Gastrocnemius medialis (tissue), 4 donors: ENCODE data around the gene IER5. TPM values are rescaled to one million over a fixed set of nuclear protein-coding genes. Genes with fewer than 3 reads are reported as not detected.

Experiments used
- ATAC-seq, 2 donors: fragments of 150-250 bp; one replicate each; pipeline ENCODE4 v1.9.1; 2016
- DNase-seq, 2 donors: peaks; one replicate each; pipeline ENCODE4 v3.0.0-alpha.2; 2019
- H3K27ac ChIP-seq, 4 donors: fragments of 200-600 bp; sonication (generic); 1 replicate in 1 of 4; 2 replicates in 3 of 4; pipeline ENCODE4 v1.5.1; 2016 to 2018; ENCODE audit warnings: mild to moderate bottlenecking in 2 of 4, moderate library complexity in 1 of 4
- H3K27me3 ChIP-seq, 3 donors: fragments of 200-600 bp; sonication (generic) in 2 of 3; 1 replicate in 1 of 3; 2 replicates in 2 of 3; pipeline versions ENCODE4 v1.5.1 to v1.6.0; 2016 to 2019; ENCODE audit warnings: mild to moderate bottlenecking in 1 of 3, moderate library complexity in 1 of 3
- H3K36me3 ChIP-seq, 2 donors: fragments of 200-600 bp; sonication (generic) in 1 of 2; one replicate each; pipeline ENCODE4 v1.5.1; 2017 to 2018
- H3K4me1 ChIP-seq, 2 donors: fragments of 200-600 bp; sonication (generic) in 1 of 2; one replicate each; pipeline ENCODE4 v1.5.1; 2016 to 2017; ENCODE audit warnings: mild to moderate bottlenecking in 2 of 2
- H3K4me3 ChIP-seq, 4 donors: fragments of 200-600 bp; sonication (generic) in 3 of 4; 1 replicate in 1 of 4; 2 replicates in 3 of 4; pipeline ENCODE4 v1.5.1; 2016 to 2019; ENCODE audit warnings: mild to moderate bottlenecking in 2 of 4
- H3K9me3 ChIP-seq, 3 donors: fragments of 200-600 bp; sonication (generic) in 2 of 3; 1 replicate in 1 of 3; 2 replicates in 2 of 3; pipeline ENCODE4 v1.5.1; 2016 to 2019
- CTCF ChIP-seq, 5 experiments: fragments of 450-650 bp in 3 of 5; fragments of 200-600 bp in 2 of 5; sonication (generic) in 2 of 5; IDR thresholded peaks in 4 of 5; conservative IDR thresholded peaks in 1 of 5; 1 replicate in 4 of 5; 2 replicates in 1 of 5; pipeline ENCODE4 v1.5.1; 2016 to 2019; ENCODE audit warnings: antibody characterized with exemption in 5 of 5, mild to moderate bottlenecking in 3 of 5, moderate library complexity in 3 of 5
- POLR2A ChIP-seq, 2 donors: fragments of 450-650 bp; IDR thresholded peaks; one replicate each; pipeline ENCODE4 v1.6.1; 2017; ENCODE audit warnings: antibody characterized with exemption in 2 of 2, mild to moderate bottlenecking in 2 of 2, moderate library complexity in 2 of 2
- in situ Hi-C, 4 donors: fragments of 200-750 bp; cut with MboI; loops; one replicate each; pipeline versions ENCODE4 v1.15.0 to v1.8.0; 2017; ENCODE audit warnings: low sequenced_read_pairs in 4 of 4
- intact Hi-C: fragments of 100-400 bp; cut with DNase I; formaldehyde crosslinking; loops from one replicate; pipeline ENCODE4 v1.15.1; 2023; ENCODE audit warnings: low total_unique reads
- total RNA-seq, 4 donors: library from RNA; depleted of rRNA; stranded (reverse); fragments of >200 nt; gene quantifications; one replicate each; pipeline versions ENCODE4 v1.1.0 to v1.2.3, GENCODE V29; 2016

The IER5 gene
- total RNA-seq, 4 donors from 2014 or later: 18.7 to 39.8 (median 26.1) TPM

GRCh38 chr1:181127898-181128453 is 39.5 kb downstream of the IER5 start:
- DNase-seq (no peak), ATAC-seq (no peak)
- in situ Hi-C loops (no loop called here), intact Hi-C loops (no loop called here)
- Histone ChIP-seq H3K36me3 (no peaks in the 10 kb centered on the region), H3K27ac (no peak overlapping the region), H3K4me1 (peaks cover 0 to 11% of the 10 kb centered on the region in 2 donors), H3K27me3 (no peaks in the 10 kb centered on the region), H3K4me3 (no peak overlapping the region), H3K9me3 (no peaks in the 10 kb centered on the region)
- TF ChIP-seq CTCF (IDR thresholded peaks at IDR 0.05 in 4 of 5, conservative IDR thresholded peaks at IDR 0.05 in 1 of 5) (no peak), POLR2A (IDR thresholded peaks at IDR 0.05) (no peak)

- Histone ChIP-seq H3K27ac (peak overlapping the region in 1 of 4 donors; percentile 9), H3K9me3 (no peaks in the 10 kb centered on the region), H3K36me3 (no peaks in the 10 kb centered on the region), H3K27me3 (no peaks in the 10 kb centered on the region), H3K4me3 (no peak overlapping the region), H3K4me1 (peaks cover 0 to 11% of the 10 kb centered on the region in 2 donors)
- no peak for ATAC-seq
- in situ Hi-C loops (no loop called here), intact Hi-C loops (no loop called here)
- no peak for DNase-seq
- TF ChIP-seq CTCF (IDR thresholded peaks at IDR 0.05 in 4 of 5, conservative IDR thresholded peaks at IDR 0.05 in 1 of 5) (no peak), POLR2A (IDR thresholded peaks at IDR 0.05) (no peak)
These were observed 40.3 kb downstream of the IER5 start for GRCh38 chr1:181128592-181129497.

GRCh38 chr1:181129771-181130606 is 41.5 kb downstream of the IER5 start:
- intact Hi-C loops (no loop called here), in situ Hi-C loops (no loop called here)
- no peak overlapping the region for H3K27ac ChIP-seq
- no peaks in the 10 kb centered on the region for H3K9me3 ChIP-seq
- no peak for ATAC-seq
- no peak for TF ChIP-seq CTCF (IDR thresholded peaks at IDR 0.05 in 4 of 5, conservative IDR thresholded peaks at IDR 0.05 in 1 of 5)
- TF ChIP-seq POLR2A (IDR thresholded peaks at IDR 0.05): no peak
- no peaks in the 10 kb centered on the region for H3K27me3 ChIP-seq
- no peaks in the 10 kb centered on the region for H3K36me3 ChIP-seq
- H3K4me3 ChIP-seq: no peak overlapping the region
- DNase-seq: no peak
- H3K4me1 ChIP-seq: peaks cover 4 to 11% of the 10 kb centered on the region in 2 donors

- in situ Hi-C loops (no loop called here), intact Hi-C loops (no loop called here)
- TF ChIP-seq CTCF (IDR thresholded peaks at IDR 0.05 in 4 of 5, conservative IDR thresholded peaks at IDR 0.05 in 1 of 5): no peak
- TF ChIP-seq POLR2A (IDR thresholded peaks at IDR 0.05): no peak
- DNase-seq (no peak), ATAC-seq (no peak)
- H3K36me3 ChIP-seq: no peaks in the 10 kb centered on the region
- H3K4me1 ChIP-seq: peaks cover 8 to 11% of the 10 kb centered on the region in 2 donors
- H3K4me3 ChIP-seq: no peak overlapping the region
- no peaks in the 10 kb centered on the region for H3K27me3 ChIP-seq
- no peak overlapping the region for H3K27ac ChIP-seq
- H3K9me3 ChIP-seq: no peaks in the 10 kb centered on the region
These were observed 42.9 kb downstream of the IER5 start for GRCh38 chr1:181131255-181131941.
